BLaER1 (cell line): ENCODE measurements around the gene PML.

Source experiments
- H3K27ac ChIP-seq: shearing (Covaris generic); formaldehyde crosslinking; 2 replicates; pipeline ENCODE4 v1.8.1; 2022
- H3K27me3 ChIP-seq: shearing (Covaris generic); formaldehyde crosslinking; 2 replicates; pipeline ENCODE4 v1.8.1; 2022
- H3K36me3 ChIP-seq: shearing (Covaris generic); formaldehyde crosslinking; 2 replicates; pipeline ENCODE4 v1.8.1; 2022
- H3K4me1 ChIP-seq: shearing (Covaris generic); formaldehyde crosslinking; 2 replicates; pipeline ENCODE4 v1.8.1; 2022
- H3K4me2 ChIP-seq: shearing (Covaris generic); formaldehyde crosslinking; 2 replicates; pipeline ENCODE4 v1.8.1; 2022
- H3K4me3 ChIP-seq: shearing (Covaris generic); formaldehyde crosslinking; 2 replicates; pipeline ENCODE4 v1.8.1; 2022
- H3K9ac ChIP-seq: shearing (Covaris generic); formaldehyde crosslinking; 2 replicates; pipeline ENCODE4 v1.8.1; 2022
- H3K9me3 ChIP-seq: shearing (Covaris generic); formaldehyde crosslinking; 2 replicates; pipeline ENCODE4 v1.8.1; 2022
- H4K20me1 ChIP-seq: shearing (Covaris generic); formaldehyde crosslinking; 2 replicates; pipeline ENCODE4 v1.8.1; 2022
- Cebpa-rat ChIP-seq: shearing (Covaris generic); IDR thresholded peaks from 2 replicates; pipeline ENCODE4 v1.8.1; 2022

The PML gene

GRCh38 chr15:73989001-73989798, 5.3 kb upstream of the PML start:
- peaks cover 17% of the 10 kb centered on the region for H4K20me1 ChIP-seq
- H3K9ac ChIP-seq: no peak overlapping the region
- peaks cover 60% of the 10 kb centered on the region for H3K4me1 ChIP-seq
- no peak overlapping the region for H3K27ac ChIP-seq
- no peak overlapping the region for H3K4me3 ChIP-seq
- H3K4me2 ChIP-seq: no peak overlapping the region
- no peaks in the 10 kb centered on the region for H3K27me3 ChIP-seq
- H3K36me3 ChIP-seq: no peaks in the 10 kb centered on the region
- TF ChIP-seq Cebpa-rat: no peak
- H3K9me3 ChIP-seq: no peaks in the 10 kb centered on the region

GRCh38 chr15:73990250-73991005, 4.1 kb upstream of the PML start:
- H3K9me3 ChIP-seq: no peaks in the 10 kb centered on the region

GRCh38 chr15:73991260-73991659, 3.3 kb upstream of the PML start:
- Histone ChIP-seq H3K4me1 (peaks cover 54% of the 10 kb centered on the region), H3K27ac (no peak overlapping the region), H3K4me3 (peak overlapping the region; percentile 87), H4K20me1 (peaks cover 1% of the 10 kb centered on the region; the same call in 1 of the 2 replicates), H3K9me3 (no peaks in the 10 kb centered on the region), H3K36me3 (no peaks in the 10 kb centered on the region), H3K4me2 (peak overlapping the region; percentile 96), H3K9ac (peak overlapping the region; percentile 83), H3K27me3 (no peaks in the 10 kb centered on the region)
- TF ChIP-seq Cebpa-rat: no peak

More at GRCh38 chr15:73990250-73991005, 4.1 kb upstream of the PML start:
- peaks cover 51% of the 10 kb centered on the region for H3K4me1 ChIP-seq
- H3K4me2 ChIP-seq: 0 out of 2 replicates have a peak overlapping the region, but pooled peaks have one; percentile 96
- H3K27me3 ChIP-seq: no peaks in the 10 kb centered on the region
- TF ChIP-seq Cebpa-rat: no peak
- H3K36me3 ChIP-seq: no peaks in the 10 kb centered on the region
- H4K20me1 ChIP-seq: peaks cover 5% of the 10 kb centered on the region
- H3K27ac ChIP-seq: no peak overlapping the region
- no peak overlapping the region for H3K9ac ChIP-seq
- H3K4me3 ChIP-seq: no peak overlapping the region

- Histone ChIP-seq H3K27ac (peak within 1 kb of the TSS; percentile 67), H3K4me2 (peak within 1 kb of the TSS; percentile 96), H3K4me3 (peak within 1 kb of the TSS; percentile 87), H3K9me3 (no peaks in the 10 kb centered on the region), H3K36me3 (no peaks in the 10 kb centered on the region), H3K27me3 (no peaks in the 10 kb centered on the region), H4K20me1 (peaks cover 8% of the 10 kb centered on the region; the same call in 1 of the 2 replicates), H3K4me1 (peaks cover 61% of the 10 kb centered on the region), H3K9ac (peak within 1 kb of the TSS; percentile 83)
- TF ChIP-seq Cebpa-rat: no peak
Observed at GRCh38 chr15:73991726-73992593, 2.6 kb upstream of the PML start, which contains the start of gene STOML1. Gene STOML1, minus strand, starts transcription at chr15:73992295. Its CDS starts 72 bp downstream, at chr15:73992223.

GRCh38 chr15:73992594-73992898, 2.0 kb upstream of the PML start:
- Histone ChIP-seq H4K20me1 (peaks cover 14% of the 10 kb centered on the region), H3K9ac (peak overlapping the region; percentile 83; the same call in 1 of the 2 replicates), H3K4me3 (peak overlapping the region; percentile 87), H3K4me1 (peaks cover 65% of the 10 kb centered on the region), H3K27ac (peak overlapping the region; percentile 67; the same call in 1 of the 2 replicates), H3K9me3 (no peaks in the 10 kb centered on the region), H3K27me3 (no peaks in the 10 kb centered on the region), H3K36me3 (no peaks in the 10 kb centered on the region; the same call in 1 of the 2 replicates), H3K4me2 (peak overlapping the region; percentile 96)
- no peak for TF ChIP-seq Cebpa-rat

- H3K27ac ChIP-seq: no peak overlapping the region
- H3K4me2 ChIP-seq: peak overlapping the region; percentile 97
- no peaks in the 10 kb centered on the region for H3K27me3 ChIP-seq
- peaks cover 23% of the 10 kb centered on the region for H4K20me1 ChIP-seq
- H3K36me3 ChIP-seq: peaks cover 8% of the 10 kb centered on the region
- no peaks in the 10 kb centered on the region for H3K9me3 ChIP-seq
- H3K9ac ChIP-seq: no peak overlapping the region
- TF ChIP-seq Cebpa-rat: no peak
- H3K4me1 ChIP-seq: peaks cover 65% of the 10 kb centered on the region
- H3K4me3 ChIP-seq: peak overlapping the region; percentile 88; the same call in 1 of the 2 replicates
Observed at GRCh38 chr15:73993211-73993994, 1.1 kb upstream of the PML start.

- H4K20me1 ChIP-seq: peaks cover 39% of the 10 kb centered on the region
- peak overlapping the region; percentile 86 for H3K9ac ChIP-seq
- H3K4me1 ChIP-seq: peaks cover 81% of the 10 kb centered on the region
- no peaks in the 10 kb centered on the region for H3K9me3 ChIP-seq
- no peak for TF ChIP-seq Cebpa-rat
- no peaks in the 10 kb centered on the region for H3K27me3 ChIP-seq
- peaks cover 20% of the 10 kb centered on the region for H3K36me3 ChIP-seq
- peak overlapping the region; percentile 97 for H3K4me2 ChIP-seq
- peak overlapping the region; percentile 87 for H3K27ac ChIP-seq
- peak overlapping the region; percentile 88 for H3K4me3 ChIP-seq
Observed at GRCh38 chr15:73994912-73995622, 551 bp downstream of the PML start.

GRCh38 chr15:73996267-73996666, 1.8 kb downstream of the PML start:
- no peak for TF ChIP-seq Cebpa-rat
- H4K20me1 ChIP-seq: peaks cover 50% of the 10 kb centered on the region
- H3K27me3 ChIP-seq: no peaks in the 10 kb centered on the region
- H3K4me1 ChIP-seq: peaks cover 74% of the 10 kb centered on the region
- H3K36me3 ChIP-seq: peaks cover 29% of the 10 kb centered on the region
- peak overlapping the region; percentile 97 for H3K4me2 ChIP-seq
- H3K9me3 ChIP-seq: no peaks in the 10 kb centered on the region
- H3K4me3 ChIP-seq: peak overlapping the region; percentile 88
- no peak overlapping the region for H3K27ac ChIP-seq
- H3K9ac ChIP-seq: no peak overlapping the region
